Measurements from ENCODE around the gene PRG3.
A peak's percentile ranks its signal among the peaks of the same experiment; 100 is the strongest.

Gene PRG3

GRCh38 chr11:57336111-57336666, 44.8 kb downstream of the PRG3 start:
- Histone ChIP-seq H3K36me3 (ENCODE audit: control insufficient read depth, insufficient read depth, low read length) (peaks cover 32% of the 10 kb centered on the region), H3K27ac (ENCODE audit: low read depth, low read length, severe bottlenecking) (no peak overlapping the region), H3K9me3 (ENCODE audit: control insufficient read depth, low read length) (no peaks in the 10 kb centered on the region), H3K4me3 (ENCODE audit: extremely low read depth, insufficient read depth, low read length, poor library complexity, severe bottlenecking) (peak overlapping the region; percentile 71), H3K4me1 (ENCODE audit: control insufficient read depth, insufficient read depth, low read length, poor library complexity, severe bottlenecking) (no peaks in the 10 kb centered on the region)
- WGBS, 2 experiments (ENCODE audit: insufficient coverage in 2 of 2): 78 to 86% methylated on average over 7 to 10 of the region's 12 CpGs

GRCh38 chr11:57335343-57336110, 45.4 kb downstream of the PRG3 start, which contains the start of gene SSRP1:
SSRP1 (minus strand) TSS chr11:57335892; CDS start chr11:57335121, 771 bp downstream.
- Histone ChIP-seq H3K36me3 (ENCODE audit: control insufficient read depth, insufficient read depth, low read length) (peaks cover 39% of the 10 kb centered on the region), H3K4me3 (ENCODE audit: extremely low read depth, insufficient read depth, low read length, poor library complexity, severe bottlenecking) (peak within 1 kb of the TSS; percentile 71), H3K4me1 (ENCODE audit: control insufficient read depth, insufficient read depth, low read length, poor library complexity, severe bottlenecking) (no peaks in the 10 kb centered on the region), H3K27ac (ENCODE audit: low read depth, low read length, severe bottlenecking) (peak within 1 kb of the TSS; percentile 73), H3K9me3 (ENCODE audit: control insufficient read depth, low read length) (no peaks in the 10 kb centered on the region)
- WGBS, 2 experiments (ENCODE audit: insufficient coverage in 2 of 2): 1% methylated on average over 39 to 44 of the region's 69 CpGs

GRCh38 chr11:57335023-57335342, 46.0 kb downstream of the PRG3 start:
- Histone ChIP-seq H3K4me1 (ENCODE audit: control insufficient read depth, insufficient read depth, low read length, poor library complexity, severe bottlenecking) (no peaks in the 10 kb centered on the region), H3K27ac (ENCODE audit: low read depth, low read length, severe bottlenecking) (peak overlapping the region; percentile 73), H3K9me3 (ENCODE audit: control insufficient read depth, low read length) (no peaks in the 10 kb centered on the region), H3K36me3 (ENCODE audit: control insufficient read depth, insufficient read depth, low read length) (peaks cover 45% of the 10 kb centered on the region), H3K4me3 (ENCODE audit: extremely low read depth, insufficient read depth, low read length, poor library complexity, severe bottlenecking) (peak overlapping the region; percentile 71)
- WGBS, 2 experiments (ENCODE audit: insufficient coverage in 2 of 2): 3 to 16% methylated on average over 7 of the region's 7 CpGs

DNA sequence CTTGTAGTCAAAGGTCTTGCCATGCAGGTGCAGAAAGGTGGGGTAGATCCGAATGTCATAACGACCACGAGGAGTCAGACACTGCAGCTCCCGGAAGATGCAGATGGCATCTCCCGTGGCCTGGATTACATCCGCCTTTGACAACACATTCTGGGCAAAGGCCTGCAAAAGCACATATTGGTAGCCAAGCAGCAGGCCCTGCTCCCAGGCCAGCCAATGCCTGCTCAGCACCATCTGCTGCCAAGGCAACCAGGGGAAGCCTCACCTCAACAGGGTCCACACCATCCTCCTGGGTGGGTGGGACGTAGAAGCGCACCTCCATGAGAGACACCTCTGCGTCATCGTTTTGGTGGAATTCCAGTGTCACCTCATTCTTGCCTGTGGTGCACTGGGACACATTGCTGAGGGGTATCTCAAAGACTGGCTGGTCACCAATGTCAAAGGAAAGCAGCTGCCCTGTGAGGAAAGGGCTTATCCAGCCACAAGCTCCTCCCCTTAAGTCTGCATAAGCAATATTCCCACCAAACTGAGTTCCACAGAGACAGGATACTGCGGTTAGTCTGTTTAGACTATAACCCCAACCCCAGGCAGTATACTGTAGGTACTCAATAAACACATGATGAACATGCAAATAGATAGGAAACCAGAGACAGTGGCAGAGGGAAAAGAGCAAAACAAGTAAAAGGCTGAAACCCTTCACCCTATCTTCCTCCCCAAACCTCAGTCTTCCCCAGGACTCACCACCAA, 48.1 kb downstream of the PRG3 start:
- Histone ChIP-seq H3K4me1 (ENCODE audit: control insufficient read depth, insufficient read depth, low read length, poor library complexity, severe bottlenecking) (no peaks in the 10 kb centered on the region), H3K9me3 (ENCODE audit: control insufficient read depth, low read length) (no peaks in the 10 kb centered on the region), H3K27ac (ENCODE audit: low read depth, low read length, severe bottlenecking) (no peak overlapping the region), H3K36me3 (ENCODE audit: control insufficient read depth, insufficient read depth, low read length) (peaks cover 66% of the 10 kb centered on the region), H3K4me3 (ENCODE audit: extremely low read depth, insufficient read depth, low read length, poor library complexity, severe bottlenecking) (no peak overlapping the region)
- WGBS, 2 experiments (ENCODE audit: insufficient coverage in 2 of 2): 95 to 96% methylated on average over 10 of the region's 11 CpGs

- H3K27ac ChIP-seq (ENCODE audit: low read depth, low read length, severe bottlenecking): no peak overlapping the region
- H3K9me3 ChIP-seq (ENCODE audit: control insufficient read depth, low read length): no peaks in the 10 kb centered on the region
- 97 to 98% methylated on average over 14 of the region's 14 CpGs for WGBS, 2 experiments (ENCODE audit: insufficient coverage in 2 of 2)
- H3K36me3 ChIP-seq (ENCODE audit: control insufficient read depth, insufficient read depth, low read length): peaks cover 77% of the 10 kb centered on the region
- no peaks in the 10 kb centered on the region for H3K4me1 ChIP-seq (ENCODE audit: control insufficient read depth, insufficient read depth, low read length, poor library complexity, severe bottlenecking)
- H3K4me3 ChIP-seq (ENCODE audit: extremely low read depth, insufficient read depth, low read length, poor library complexity, severe bottlenecking): no peak overlapping the region
Observed at GRCh38 chr11:57331720-57332119, 49.2 kb downstream of the PRG3 start.

DNA sequence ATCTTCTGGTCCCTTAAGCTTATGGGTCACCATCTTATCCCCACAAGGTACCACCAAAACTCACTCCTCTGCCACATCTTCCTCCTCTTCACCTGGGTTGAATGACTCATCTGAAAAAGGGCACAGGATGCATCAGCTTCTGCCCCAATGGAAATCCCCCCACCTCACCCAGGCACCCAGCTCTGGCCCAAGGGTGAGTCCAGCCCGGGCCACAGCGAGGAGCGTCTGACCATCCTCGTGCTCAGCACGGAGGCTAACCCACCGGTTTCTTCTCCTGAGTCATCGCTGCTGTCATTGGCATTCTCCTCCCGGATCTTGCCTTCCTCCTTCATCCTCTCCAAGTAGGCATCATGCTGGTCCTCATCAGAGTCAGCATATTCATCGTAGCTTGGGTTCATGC, 50.9 kb downstream of the PRG3 start:
- Histone ChIP-seq H3K4me1 (ENCODE audit: control insufficient read depth, insufficient read depth, low read length, poor library complexity, severe bottlenecking) (peaks cover 10% of the 10 kb centered on the region), H3K4me3 (ENCODE audit: extremely low read depth, insufficient read depth, low read length, poor library complexity, severe bottlenecking) (no peak overlapping the region), H3K9me3 (ENCODE audit: control insufficient read depth, low read length) (no peaks in the 10 kb centered on the region), H3K27ac (ENCODE audit: low read depth, low read length, severe bottlenecking) (no peak overlapping the region), H3K36me3 (ENCODE audit: control insufficient read depth, insufficient read depth, low read length) (peaks cover 88% of the 10 kb centered on the region)
- WGBS, 2 experiments (ENCODE audit: insufficient coverage in 2 of 2): 92 to 93% methylated on average over 8 to 9 of the region's 9 CpGs

DNA sequence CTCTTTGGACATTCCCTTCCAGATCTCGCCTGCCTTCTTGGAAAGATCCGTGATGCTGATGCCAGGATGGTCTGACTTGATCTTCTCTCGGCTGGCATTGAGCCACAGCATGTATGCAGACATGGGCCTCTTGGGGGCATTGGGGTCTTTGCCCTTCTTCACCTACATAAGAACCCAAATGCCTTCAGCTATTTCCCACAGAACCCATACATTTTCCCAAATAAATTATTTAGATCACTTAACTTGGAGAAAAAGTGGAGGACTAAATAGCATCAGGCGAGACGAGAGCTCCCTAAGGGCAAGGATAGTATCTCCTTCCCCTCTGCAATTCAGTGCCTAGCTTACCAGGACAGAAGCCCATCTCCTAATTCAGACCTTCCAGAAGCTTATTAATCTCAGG, 53.2 kb downstream of the PRG3 start:
- 91 to 100% methylated on average over 3 to 5 of the region's 5 CpGs for WGBS, 2 experiments (ENCODE audit: insufficient coverage in 2 of 2)
- peaks cover 20% of the 10 kb centered on the region for H3K4me1 ChIP-seq (ENCODE audit: control insufficient read depth, insufficient read depth, low read length, poor library complexity, severe bottlenecking)
- peaks cover 71% of the 10 kb centered on the region for H3K36me3 ChIP-seq (ENCODE audit: control insufficient read depth, insufficient read depth, low read length)
- no peak overlapping the region for H3K27ac ChIP-seq (ENCODE audit: low read depth, low read length, severe bottlenecking)
- no peaks in the 10 kb centered on the region for H3K9me3 ChIP-seq (ENCODE audit: control insufficient read depth, low read length)
- no peak overlapping the region for H3K4me3 ChIP-seq (ENCODE audit: extremely low read depth, insufficient read depth, low read length, poor library complexity, severe bottlenecking)

All from mesodermal cell (in vitro differentiated cells).